Neural progenitor cell (in vitro differentiated cells): ENCODE measurements around the gene SRGAP3. TPM values are rescaled to one million over a fixed set of nuclear protein-coding genes. Genes with fewer than 3 reads are reported as not detected.

ENCODE experiments used
- DNase-seq: peaks from one replicate; pipeline ENCODE4 v3.0.0-alpha.2; 2016; ENCODE audit warnings: low spot score
- H2AFZ ChIP-seq: fragments of 200-600 bp; sonication (generic); replicated peaks from 2 replicates; pipeline ENCODE4 v1.6.1; 2016; ENCODE audit warnings: antibody characterized with exemption
- H3F3A ChIP-seq: fragments of 200-600 bp; sonication (generic); 2 replicates; pipeline ENCODE4 v1.6.1; 2016; ENCODE audit warnings: antibody characterized with exemption, low read depth
- H3K27ac ChIP-seq: fragments of 200-600 bp; sonication (generic); 2 replicates; pipeline ENCODE4 v1.5.1; 2016; ENCODE audit warnings: mild to moderate bottlenecking
- H3K27me3 ChIP-seq: fragments of 200-600 bp; sonication (generic); 2 replicates; pipeline ENCODE4 v1.6.1; 2016; ENCODE audit warnings: mild to moderate bottlenecking, moderate library complexity
- H3K36me3 ChIP-seq: fragments of 200-600 bp; sonication (generic); 2 replicates; pipeline ENCODE4 v1.5.1; 2016
- H3K4me1 ChIP-seq: fragments of 200-600 bp; sonication (generic); 2 replicates; pipeline ENCODE4 v1.6.1; 2016; ENCODE audit warnings: mixed run types
- H3K4me2 ChIP-seq: fragments of 200-600 bp; sonication (generic); 2 replicates; pipeline ENCODE4 v1.6.1; 2016
- H3K4me3 ChIP-seq: fragments of 200-600 bp; sonication (generic); 2 replicates; pipeline ENCODE4 v1.5.1; 2016
- H3K79me2 ChIP-seq: fragments of 200-600 bp; sonication (generic); 2 replicates; pipeline ENCODE4 v1.6.1; 2016; ENCODE audit warnings: low read depth
- H3K9ac ChIP-seq: fragments of 200-600 bp; sonication (generic); 2 replicates; pipeline ENCODE4 v1.6.1; 2016
- H3K9me3 ChIP-seq: fragments of 200-600 bp; sonication (generic); 2 replicates; pipeline ENCODE4 v1.5.1; 2016; ENCODE audit warnings: low read depth
- H4K20me1 ChIP-seq: fragments of 200-600 bp; sonication (generic); 2 replicates; pipeline ENCODE4 v1.6.1; 2016; ENCODE audit warnings: low read depth
- H3K27ac Mint-ChIP-seq: 3 replicates; pipeline ENCODE4 v1.8.0; 2021; ENCODE audit warnings: mixed read lengths
- H3K27me3 Mint-ChIP-seq: 2 replicates; pipeline ENCODE4 v1.8.0; 2022; ENCODE audit warnings: low read depth, mild to moderate bottlenecking, inconsistent platforms, moderate library complexity, mixed read lengths; ENCODE audit not compliant: insufficient read depth
- H3K36me3 Mint-ChIP-seq: 3 replicates; pipeline ENCODE4 v1.8.0; 2021; ENCODE audit warnings: mixed read lengths
- H3K4me1 Mint-ChIP-seq: 3 replicates; pipeline ENCODE4 v1.8.0; 2021; ENCODE audit warnings: mixed read lengths
- H3K4me3 Mint-ChIP-seq: 3 replicates; pipeline ENCODE4 v1.8.0; 2021; ENCODE audit warnings: mild to moderate bottlenecking, moderate library complexity, mixed read lengths
- H3K9me3 Mint-ChIP-seq: 3 replicates; pipeline ENCODE4 v1.8.0; 2020; ENCODE audit warnings: mixed read lengths
- EZH2 ChIP-seq: fragments of 200-600 bp; sonication (generic); IDR thresholded peaks from 2 replicates; pipeline ENCODE4 v1.6.1; 2017; ENCODE audit warnings: antibody characterized with exemption, mild to moderate bottlenecking, moderate library complexity
- EZH2phosphoT487 ChIP-seq: fragments of 200-600 bp; sonication (generic); IDR thresholded peaks from 2 replicates; pipeline ENCODE4 v1.6.1; 2017; ENCODE audit warnings: antibody characterized with exemption
- total RNA-seq: library from RNA; depleted of rRNA; stranded (reverse); fragments of >200 nt; gene quantifications from 2 replicates; pipeline ENCODE4 v1.2.3, GENCODE V29; 2015; ENCODE audit warnings: low replicate concordance
- TF ChIP-seq, protein P1 (sequence below): fragments of 200-600 bp; sonication (generic); IDR thresholded peaks from 2 replicates; pipeline ENCODE4 v1.5.1; 2017; ENCODE audit warnings: antibody characterized with exemption, mild to moderate bottlenecking

The SRGAP3 gene
- total RNA-seq, 1 donor from 2014 or later = 59.3 TPM

DNA sequence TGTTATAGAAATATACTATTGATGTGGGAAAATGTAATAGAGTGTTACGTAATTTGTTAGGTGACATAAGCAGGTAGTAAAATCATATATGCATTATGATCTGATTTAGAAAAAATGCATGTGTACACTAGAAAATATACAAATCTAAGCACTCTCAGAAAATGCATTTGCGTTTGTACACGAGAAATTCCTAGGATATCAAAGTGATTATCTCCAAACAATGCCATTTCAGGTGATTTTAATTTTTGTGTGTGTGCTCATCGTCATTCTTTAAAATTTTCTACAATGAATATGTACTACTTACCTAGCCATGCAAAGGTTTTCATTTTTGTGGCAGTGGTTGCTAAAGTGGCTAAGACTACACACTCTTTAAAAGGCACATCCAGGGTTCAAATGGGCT is 145.3 kb downstream of the SRGAP3 start:
- H3K4me2 ChIP-seq = no peak overlapping the region
- no peak for DNase-seq
- no peaks in the 10 kb centered on the region for H3K27me3 ChIP-seq
- Mint-ChIP-seq H3K9me3 (peaks cover 8% of the 10 kb centered on the region), H3K27me3 (peaks cover 3% of the 10 kb centered on the region), H3K4me3 (no peak overlapping the region), H3K27ac (no peak overlapping the region), H3K36me3 (peaks cover 35% of the 10 kb centered on the region), H3K4me1 (peaks cover 67% of the 10 kb centered on the region)
- no peak overlapping the region for H2AFZ ChIP-seq
- peaks cover 4% of the 10 kb centered on the region for H4K20me1 ChIP-seq
- no peaks in the 10 kb centered on the region for H3K36me3 ChIP-seq
- no peak overlapping the region for H3K4me3 ChIP-seq
- H3K27ac ChIP-seq = no peak overlapping the region
- peaks cover 40% of the 10 kb centered on the region for H3K4me1 ChIP-seq
- no peak overlapping the region for H3K9ac ChIP-seq
- peaks cover 46% of the 10 kb centered on the region for H3F3A ChIP-seq
- no peaks in the 10 kb centered on the region for H3K9me3 ChIP-seq
- TF ChIP-seq, protein P1, sequence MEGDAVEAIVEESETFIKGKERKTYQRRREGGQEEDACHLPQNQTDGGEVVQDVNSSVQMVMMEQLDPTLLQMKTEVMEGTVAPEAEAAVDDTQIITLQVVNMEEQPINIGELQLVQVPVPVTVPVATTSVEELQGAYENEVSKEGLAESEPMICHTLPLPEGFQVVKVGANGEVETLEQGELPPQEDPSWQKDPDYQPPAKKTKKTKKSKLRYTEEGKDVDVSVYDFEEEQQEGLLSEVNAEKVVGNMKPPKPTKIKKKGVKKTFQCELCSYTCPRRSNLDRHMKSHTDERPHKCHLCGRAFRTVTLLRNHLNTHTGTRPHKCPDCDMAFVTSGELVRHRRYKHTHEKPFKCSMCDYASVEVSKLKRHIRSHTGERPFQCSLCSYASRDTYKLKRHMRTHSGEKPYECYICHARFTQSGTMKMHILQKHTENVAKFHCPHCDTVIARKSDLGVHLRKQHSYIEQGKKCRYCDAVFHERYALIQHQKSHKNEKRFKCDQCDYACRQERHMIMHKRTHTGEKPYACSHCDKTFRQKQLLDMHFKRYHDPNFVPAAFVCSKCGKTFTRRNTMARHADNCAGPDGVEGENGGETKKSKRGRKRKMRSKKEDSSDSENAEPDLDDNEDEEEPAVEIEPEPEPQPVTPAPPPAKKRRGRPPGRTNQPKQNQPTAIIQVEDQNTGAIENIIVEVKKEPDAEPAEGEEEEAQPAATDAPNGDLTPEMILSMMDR = no peak
- TF ChIP-seq EZH2 (no peak), EZH2phosphoT487 (no peak)
- no peaks in the 10 kb centered on the region for H3K79me2 ChIP-seq

DNA sequence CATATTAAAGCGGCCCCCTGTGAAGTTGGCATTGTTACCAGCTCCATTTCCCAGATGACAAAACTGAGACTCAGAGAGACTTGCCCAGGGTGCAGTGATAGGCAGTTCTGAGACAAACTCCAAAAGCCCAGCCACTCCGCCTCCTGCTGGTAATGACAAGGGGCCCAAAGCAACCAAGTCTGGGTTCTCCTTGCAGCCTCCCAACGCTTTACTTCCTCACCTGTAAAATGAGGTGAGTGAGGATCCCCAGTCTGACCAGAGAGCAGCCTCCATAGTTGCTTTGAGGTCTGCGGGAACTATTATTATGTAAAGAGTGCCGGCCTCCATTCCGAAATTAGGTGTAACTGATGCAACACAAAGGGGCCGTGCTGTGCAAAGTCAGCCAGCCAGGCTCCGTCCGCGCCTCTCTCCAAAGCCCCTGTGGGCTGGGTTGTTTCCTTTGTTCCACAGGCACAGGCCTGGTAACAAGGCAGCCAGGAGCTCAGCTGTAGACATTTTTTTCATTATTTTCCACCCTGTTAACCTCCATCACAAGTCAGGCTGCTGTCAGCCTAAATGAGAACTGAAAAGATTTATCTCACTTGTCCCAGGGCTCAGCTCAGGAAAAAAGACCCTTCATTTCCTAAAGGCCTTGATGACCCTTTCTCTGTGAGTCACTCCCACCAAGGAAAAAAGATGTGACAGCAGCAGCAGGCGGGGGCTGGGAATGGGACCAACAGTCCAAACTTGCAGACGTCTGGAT is 147.0 kb downstream of the SRGAP3 start:
- no peaks in the 10 kb centered on the region for H3K79me2 ChIP-seq
- Mint-ChIP-seq H3K9me3 (peaks cover 8% of the 10 kb centered on the region), H3K27me3 (no peaks in the 10 kb centered on the region), H3K4me3 (peak overlapping the region; percentile 48), H3K36me3 (peaks cover 22% of the 10 kb centered on the region), H3K27ac (peak overlapping the region; percentile 76), H3K4me1 (peaks cover 76% of the 10 kb centered on the region)
- peak overlapping the region; percentile 78 for H3K27ac ChIP-seq
- peaks cover 51% of the 10 kb centered on the region for H3K4me1 ChIP-seq
- no peak overlapping the region for H2AFZ ChIP-seq
- peak overlapping the region; percentile 55 for H3K4me2 ChIP-seq
- TF ChIP-seq EZH2phosphoT487 = no peak
- TF ChIP-seq, protein P1 = peak; percentile 24
- no peaks in the 10 kb centered on the region for H3K9me3 ChIP-seq
- peak; percentile 92 for DNase-seq
- H3K27me3 ChIP-seq = no peaks in the 10 kb centered on the region
- H3K36me3 ChIP-seq = no peaks in the 10 kb centered on the region
- H4K20me1 ChIP-seq = peaks cover 7% of the 10 kb centered on the region
- H3K4me3 ChIP-seq = no peak overlapping the region
- H3K9ac ChIP-seq = no peak overlapping the region
- peaks cover 46% of the 10 kb centered on the region for H3F3A ChIP-seq

DNA sequence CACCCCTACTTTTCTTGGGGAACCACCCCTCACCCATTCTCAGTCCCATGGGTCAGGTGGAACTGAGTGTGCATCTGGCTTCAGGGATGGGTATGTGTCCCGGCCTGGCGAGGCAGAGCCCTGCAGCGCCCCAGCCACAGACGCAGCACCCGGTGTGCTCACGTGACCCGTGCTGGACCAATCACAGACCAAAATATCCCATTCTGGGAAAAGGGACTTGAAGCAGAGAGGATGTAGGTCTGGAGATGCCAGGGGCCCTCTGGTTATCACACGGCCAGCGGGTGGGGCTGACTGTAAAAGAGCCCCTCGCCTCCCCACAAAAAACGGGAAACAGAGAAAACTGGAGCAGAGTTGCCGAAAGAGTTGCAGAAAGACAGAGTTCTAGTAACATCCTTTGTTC is 148.2 kb downstream of the SRGAP3 start:
- H4K20me1 ChIP-seq = peaks cover 7% of the 10 kb centered on the region
- H3K4me1 ChIP-seq = peaks cover 53% of the 10 kb centered on the region
- H3K9me3 Mint-ChIP-seq = peaks cover 3% of the 10 kb centered on the region
- no peak overlapping the region for H3K9ac ChIP-seq
- no peaks in the 10 kb centered on the region for H3K27me3 ChIP-seq
- no peaks in the 10 kb centered on the region for H3K27me3 Mint-ChIP-seq
- TF ChIP-seq EZH2 (no peak), EZH2phosphoT487 (no peak)
- TF ChIP-seq, protein P1 = no peak
- no peak overlapping the region for H3K4me2 ChIP-seq
- no peak overlapping the region for H3K27ac Mint-ChIP-seq
- no peaks in the 10 kb centered on the region for H3K79me2 ChIP-seq
- H3K27ac ChIP-seq = no peak overlapping the region
- no peak overlapping the region for H3K4me3 Mint-ChIP-seq
- no peaks in the 10 kb centered on the region for H3K36me3 ChIP-seq
- H2AFZ ChIP-seq = no peak overlapping the region
- no peak overlapping the region for H3K4me3 ChIP-seq
- DNase-seq = peak; percentile 26
- H3F3A ChIP-seq = peaks cover 46% of the 10 kb centered on the region
- peaks cover 75% of the 10 kb centered on the region for H3K4me1 Mint-ChIP-seq
- H3K36me3 Mint-ChIP-seq = peaks cover 18% of the 10 kb centered on the region
- no peaks in the 10 kb centered on the region for H3K9me3 ChIP-seq
